Measurements from ENCODE around the gene ERCC6.

DNA sequence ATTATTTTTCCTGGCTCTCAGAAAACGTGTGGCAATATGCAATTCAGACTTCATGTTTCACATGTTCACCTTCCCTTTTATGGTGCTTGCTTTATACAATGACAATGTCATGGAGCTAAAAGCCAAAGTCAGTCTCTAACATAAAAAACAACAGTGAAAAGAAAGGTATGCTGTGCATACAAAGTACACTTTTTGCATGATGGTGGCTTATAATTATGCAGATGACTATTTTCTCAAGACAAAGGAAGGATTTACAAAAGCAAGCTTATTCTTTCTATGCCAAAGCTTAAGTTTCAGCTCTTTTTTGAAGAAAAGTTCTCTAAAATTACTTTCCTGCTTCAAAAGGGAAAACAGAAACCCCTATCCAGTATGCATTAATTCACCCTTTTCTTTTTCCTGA, 15.6 kb downstream of the ERCC6 start:
- TF ChIP-seq CTCF (conservative IDR thresholded peaks at IDR 0.05; ENCODE audit: low read depth, low read length) (no peak), EZH2 (IDR thresholded peaks at IDR 0.05; ENCODE audit: low read length, unreplicated experiment) (no peak), EZH2phosphoT487 (IDR thresholded peaks at IDR 0.05; ENCODE audit: borderline replicate concordance, low read length) (no peak)

Data from PC-3 (cell line).